GM12873 (cell line): Measurements from ENCODE around the gene CACNG6.

ENCODE experiments used
- CTCF ChIP-seq: IDR thresholded peaks from 2 replicates; pipeline ENCODE4 v1.5.1; 2012; ENCODE audit warnings: low read depth, mild to moderate bottlenecking, moderate library complexity, low read length, control low read depth; ENCODE audit not compliant: insufficient read depth; ENCODE audit errors: missing control alignments

CACNG6 gene

GRCh38 chr19:54023191-54023590 lies 31.8 kb downstream of the CACNG6 start:
- no peak for TF ChIP-seq CTCF

- TF ChIP-seq CTCF = no peak
These were observed 33.2 kb downstream of the CACNG6 start for GRCh38 chr19:54024660-54025059.

GRCh38 chr19:54026656-54027055 lies 35.2 kb downstream of the CACNG6 start:
- no peak for TF ChIP-seq CTCF

- TF ChIP-seq CTCF = no peak
These were observed 37.9 kb downstream of the CACNG6 start for GRCh38 chr19:54029301-54029700.

GRCh38 chr19:54029930-54030490 lies 38.6 kb downstream of the CACNG6 start:
- TF ChIP-seq CTCF = peak; percentile 79

- TF ChIP-seq CTCF = peak; percentile 23
These were observed 39.6 kb downstream of the CACNG6 start for GRCh38 chr19:54030895-54031586.

GRCh38 chr19:54035215-54036178 lies 44.1 kb downstream of the CACNG6 start:
- TF ChIP-seq CTCF = no peak
